GM12878 (cell line): Measurements from ENCODE around the gene TUBA4B. TPM values are rescaled to one million over a fixed set of nuclear protein-coding genes. Genes with fewer than 3 reads are reported as not detected.

Source experiments
- ATAC-seq: fragments of 200-7000 bp; cut with Tn5 transposase; 3 replicates; pipeline ENCODE4 v1.9.1; 2020; ENCODE audit warnings: mild to moderate bottlenecking, moderate library complexity
- BruUV-seq: library from RNA; stranded (reverse); fragments of 400-500 nt; replicated peaks from 2 replicates; lab custom pipeline; 2021; lab: Mats Ljungman, UMichigan
- CTCF ChIA-PET: fragments of 300-600 bp; sonication (Branson Sonifier 250); formaldehyde crosslinking; extraction: SDS; loops from one replicate; lab custom pipeline; 2021; ENCODE audit warnings: inconsistent platforms; lab: Yijun Ruan, JAX
- POLR2A ChIA-PET: fragments of 350-600 bp; formaldehyde crosslinking; extraction: SDS; loops from one replicate; lab custom pipeline; 2021; ENCODE audit warnings: inconsistent platforms; lab: Charles Lee
- RAD21 ChIA-PET: fragments of 300-600 bp; sonication (Branson Sonifier 250); formaldehyde crosslinking; loops from one replicate; lab custom pipeline; 2023; ENCODE audit warnings: antibody characterized with exemption; ENCODE audit not compliant: unreplicated experiment; lab: Charles Lee
- SMC1A ChIA-PET: fragments of 300-600 bp; sonication (Branson Sonifier 250); formaldehyde crosslinking; loops from one replicate; lab custom pipeline; 2023; ENCODE audit not compliant: unreplicated experiment, uncharacterized antibody; lab: Charles Lee
- DNase-seq: peaks from one replicate; pipeline ENCODE4 v3.0.0-alpha.2; 2011; ENCODE audit warnings: low read depth, low spot score
- FAIRE-seq: peaks from 3 replicates; lab custom pipeline; 2011; peaks lifted over from hg19 to GRCh38; lab: Jason Lieb, UNC
- H2AFZ ChIP-seq: 2 replicates; pipeline ENCODE4 v1.6.0; 2011; ENCODE audit warnings: low read depth, low read length, control low read depth; ENCODE audit not compliant: control insufficient read depth
- H3K27ac ChIP-seq: 2 replicates; pipeline ENCODE4 v1.5.1; 2011; ENCODE audit warnings: control low read depth; ENCODE audit not compliant: control insufficient read depth, insufficient read depth
- H3K27me3 ChIP-seq, 2 experiments: replicated peaks in 1 of 2; 2 replicates each; pipeline versions ENCODE4 v1.6.0 to v1.6.1; 2011; ENCODE audit warnings: low read length in 1 of 2; ENCODE audit not compliant: control insufficient read depth in 2 of 2, insufficient read depth in 2 of 2
- H3K36me3 ChIP-seq, 2 experiments: 2 replicates each; pipeline ENCODE4 v1.5.1; 2011; ENCODE audit warnings: low read length in 1 of 2; ENCODE audit not compliant: control insufficient read depth in 2 of 2, insufficient read depth in 2 of 2
- H3K4me1 ChIP-seq: 2 replicates; pipeline ENCODE4 v1.6.1; 2011; ENCODE audit warnings: mild to moderate bottlenecking, low read length, moderate library complexity, mixed read lengths; ENCODE audit not compliant: control insufficient read depth, insufficient read depth
- H3K4me2 ChIP-seq: 2 replicates; pipeline ENCODE4 v1.6.0; 2011; ENCODE audit warnings: control low read depth; ENCODE audit not compliant: control insufficient read depth, insufficient read depth
- H3K4me3 ChIP-seq: fragments of 200-600 bp; sonication (generic); 2 replicates; pipeline ENCODE4 v1.5.1; 2016
- H3K79me2 ChIP-seq: 2 replicates; pipeline ENCODE4 v1.6.0; 2011; ENCODE audit warnings: low read length; ENCODE audit not compliant: control insufficient read depth, insufficient read depth
- H3K9ac ChIP-seq: 2 replicates; pipeline ENCODE4 v1.8.0; 2011; ENCODE audit warnings: low read length, control low read depth, mixed read lengths; ENCODE audit not compliant: control insufficient read depth, insufficient read depth
- H3K9me3 ChIP-seq: replicated peaks from 3 replicates; pipeline ENCODE4 v1.5.1; 2011; ENCODE audit warnings: mild to moderate bottlenecking, low read length; ENCODE audit not compliant: control insufficient read depth, insufficient read depth
- H4K20me1 ChIP-seq: 2 replicates; pipeline ENCODE4 v1.6.0; 2011; ENCODE audit not compliant: control insufficient read depth, insufficient read depth
- CHD2 ChIP-seq: IDR thresholded peaks from 2 replicates; pipeline ENCODE4 v1.6.1; 2011; ENCODE audit warnings: low read depth, low read length, improper control_type of control experiment, borderline replicate concordance
- PML ChIP-seq: IDR thresholded peaks from 2 replicates; pipeline ENCODE4 v1.6.1; 2012; ENCODE audit warnings: low read length, inconsistent platforms
- RELA ChIP-seq: fragments of 450-650 bp; IDR thresholded peaks from 2 replicates; pipeline ENCODE4 v1.8.0; 2014; ENCODE audit warnings: borderline replicate concordance; ENCODE audit not compliant: partially characterized antibody
- REST ChIP-seq: IDR thresholded peaks from 2 replicates; pipeline ENCODE4 v1.6.1; 2012; ENCODE audit warnings: mild to moderate bottlenecking, low read depth, low read length
- RUNX3 ChIP-seq: IDR thresholded peaks from 2 replicates; pipeline ENCODE4 v1.6.1; 2012; ENCODE audit warnings: low read length, inconsistent platforms
- SKIL ChIP-seq: fragments of 450-650 bp; IDR thresholded peaks from 2 replicates; pipeline ENCODE4 v1.6.1; 2017; ENCODE audit warnings: mild to moderate bottlenecking, low read depth, inconsistent platforms; ENCODE audit not compliant: poor library complexity, severe bottlenecking
- TAF1 ChIP-seq: IDR thresholded peaks from 2 replicates; pipeline ENCODE4 v1.6.1; 2011; ENCODE audit warnings: mild to moderate bottlenecking, low read depth, low read length, borderline replicate concordance
- WGBS: methylation state at CpG from one replicate; pipeline ENCODE4 v1.1.6; 2016; ENCODE audit warnings: low lambda C conversion rate; ENCODE audit not compliant: insufficient replicate concordance, insufficient coverage; ENCODE audit errors: missing lambda C conversion rate; 5-methylcytosine and 5-hydroxymethylcytosine counted together
- in situ Hi-C: fragments of 300-500 bp; cut with MboI; formaldehyde crosslinking; loops from 9 replicates; pipeline ENCODE4 v1.14.3; 2018; ENCODE audit warnings: mixed read lengths
- intact Hi-C: fragments of 100-400 bp; cut with micrococcal nuclease; formaldehyde crosslinking; loops from one replicate; pipeline ENCODE4 v1.14.2; 2022; ENCODE audit not compliant: unreplicated experiment
- polyA plus RNA-seq, 11 experiments: library from polyadenylated mRNA; depleted of rRNA in 4 of 11; unstranded in 6 of 11; stranded (reverse) in 5 of 11; fragments of >200 nt; fragmentation: Nextera tagmentation in 4 of 11; fragmentation: Illumina TruSeq in 1 of 11; extraction: Ambion mirVana in 4 of 11; extraction: Trizol in 1 of 11; gene quantifications; 1 replicate in 1 of 11; 2 replicates in 10 of 11; pipeline versions ENCODE4 v1.2.1 to v1.2.3, GENCODE V29; 2011 to 2016; ENCODE audit warnings: inconsistent platforms in 2 of 11, missing spikeins in 2 of 11, low read depth in 1 of 11
- total RNA-seq, 4 experiments: library from RNA; depleted of rRNA in 3 of 4; stranded (reverse); fragments of >200 nt in 3 of 4; fragmentation: Illumina TruSeq in 1 of 4; extraction: Trizol in 1 of 4; gene quantifications; 2 replicates each; pipeline versions ENCODE4 v1.2.1 to v1.2.3, GENCODE V29; 2013 to 2021

The TUBA4B gene
- total and polyA plus RNA-seq, 10 of the 15 experiments (the other 5 are each of a cell fraction or from before 2014, with no cell fraction given) = 0.07 TPM; not detected in 9

- TF ChIP-seq REST (no peak), RELA (no peak), SKIL (no peak), CHD2 (no peak), RUNX3 (no peak)
These were observed 49.4 kb downstream of the TUBA4B start (continued) for GRCh38 chr2:219302412-219302968.

GRCh38 chr2:219304223-219304622 is 51.2 kb downstream of the TUBA4B start:
- BruUV-seq = no TSS peak
- ATAC-seq (no peak), DNase-seq (no peak), FAIRE-seq (no peak)
- intact Hi-C loops (no loop called here), in situ Hi-C loops (no loop called here)
- Histone ChIP-seq H3K36me3 (no peaks in the 10 kb centered on the region), H3K27me3 (peaks cover 2 to 5% of the 10 kb centered on the region in 2 experiments; a peak in 2 of 4 replicates), H3K27ac (no peak overlapping the region), H3K9ac (no peak overlapping the region), H3K9me3 (no peaks in the 10 kb centered on the region), H3K79me2 (no peaks in the 10 kb centered on the region), H4K20me1 (no peaks in the 10 kb centered on the region), H3K4me2 (no peak overlapping the region), H2AFZ (no peak overlapping the region), H3K4me1 (no peaks in the 10 kb centered on the region), H3K4me3 (no peak overlapping the region)
- CTCF ChIA-PET = interaction anchor here (0.7 to 1.2 kb wide), 3 partner anchors 9 to 186 kb away, joined by 3 to 7 read pairs (median 4); no protein-coding TSS in a partner anchor
- TF ChIP-seq TAF1 = no peak
- no peak for TF ChIP-seq PML
- WGBS = 0% methylated on average over 2 of the region's 2 CpGs
- SMC1A ChIA-PET = no interaction called here
- POLR2A ChIA-PET = no interaction called here
- RAD21 ChIA-PET = interaction anchor here (1.0 kb wide), 1 partner anchor 27 kb away, joined by 3 read pairs; no protein-coding TSS in a partner anchor
